Activated CD8-positive, alpha-beta memory T cell treated with anti-CD3 and anti-CD28 coated beads, Interleukin-2, amount 50 U/mL, for 24 hours (primary cell): ENCODE results near the gene PSMC3.

Experiments used
- DNase-seq: peaks from one replicate; pipeline ENCODE4 v3.0.0-alpha.2; 2020; ENCODE audit errors: extremely low read depth

Gene PSMC3

GRCh38 chr11:47443028-47443700 lies 16.9 kb upstream of the PSMC3 start:
- no peak for DNase-seq

GRCh38 chr11:47442514-47442913 lies 16.3 kb upstream of the PSMC3 start:
- DNase-seq = no peak

GRCh38 chr11:47441421-47441820 lies 15.2 kb upstream of the PSMC3 start:
- no peak for DNase-seq

GRCh38 chr11:47440054-47440476 lies 13.8 kb upstream of the PSMC3 start:
- no peak for DNase-seq

GRCh38 chr11:47438721-47439120 lies 12.5 kb upstream of the PSMC3 start:
- no peak for DNase-seq

GRCh38 chr11:47437746-47438418 lies 11.6 kb upstream of the PSMC3 start:
- no peak for DNase-seq

- DNase-seq = no peak
Measured at GRCh38 chr11:47437218-47437745, 11.0 kb upstream of the PSMC3 start.

GRCh38 chr11:47436726-47437125 lies 10.5 kb upstream of the PSMC3 start:
- no peak for DNase-seq

- no peak for DNase-seq
Measured at GRCh38 chr11:47435687-47436086, 9.4 kb upstream of the PSMC3 start.

GRCh38 chr11:47434011-47434786 lies 8.0 kb upstream of the PSMC3 start:
- no peak for DNase-seq

- DNase-seq = no peak
Measured at GRCh38 chr11:47433157-47433556, 6.9 kb upstream of the PSMC3 start.

- DNase-seq = no peak
Measured at GRCh38 chr11:47431356-47432083, 5.3 kb upstream of the PSMC3 start.

- DNase-seq = no peak
Measured at GRCh38 chr11:47430524-47430923, 4.3 kb upstream of the PSMC3 start.

GRCh38 chr11:47425611-47426010 lies 628 bp downstream of the PSMC3 start:
- DNase-seq = no peak

- no peak for DNase-seq
Measured at GRCh38 chr11:47418454-47419259, 7.6 kb downstream of the PSMC3 start.

GRCh38 chr11:47417712-47418111 lies 8.5 kb downstream of the PSMC3 start:
- DNase-seq = no peak

GRCh38 chr11:47415949-47416472 lies 10.2 kb downstream of the PSMC3 start:
- no peak for DNase-seq

GRCh38 chr11:47415091-47415854 lies 11.0 kb downstream of the PSMC3 start:
- no peak for DNase-seq

- DNase-seq = no peak
Measured at GRCh38 chr11:47414685-47415070, 11.6 kb downstream of the PSMC3 start.
